Activated T-cell treated with anti-CD3 and anti-CD28 coated beads, Interleukin-2, amount 50 U/mL, for 24 hours (primary cell): ENCODE results near the gene CERS1.

Source experiments
- DNase-seq: peaks from one replicate; pipeline ENCODE4 v3.0.0-alpha.2; 2020
- H3K27ac Mint-ChIP-seq: 2 replicates; pipeline ENCODE4 v1.8.0; 2020; ENCODE audit warnings: mild to moderate bottlenecking, mixed read lengths
- H3K27me3 Mint-ChIP-seq: 2 replicates; pipeline ENCODE4 v1.8.0; 2020; ENCODE audit warnings: mixed read lengths
- H3K36me3 Mint-ChIP-seq: 2 replicates; pipeline ENCODE4 v1.8.0; 2020; ENCODE audit warnings: low read depth, mixed read lengths
- H3K4me1 Mint-ChIP-seq: 2 replicates; pipeline ENCODE4 v1.8.0; 2020; ENCODE audit warnings: low read depth, mixed read lengths
- H3K4me3 Mint-ChIP-seq: 2 replicates; pipeline ENCODE4 v1.8.0; 2020; ENCODE audit warnings: mild to moderate bottlenecking, moderate library complexity, mixed read lengths
- H3K9me3 Mint-ChIP-seq: 2 replicates; pipeline ENCODE4 v1.8.0; 2020; ENCODE audit warnings: mixed read lengths

The CERS1 gene, protein sequence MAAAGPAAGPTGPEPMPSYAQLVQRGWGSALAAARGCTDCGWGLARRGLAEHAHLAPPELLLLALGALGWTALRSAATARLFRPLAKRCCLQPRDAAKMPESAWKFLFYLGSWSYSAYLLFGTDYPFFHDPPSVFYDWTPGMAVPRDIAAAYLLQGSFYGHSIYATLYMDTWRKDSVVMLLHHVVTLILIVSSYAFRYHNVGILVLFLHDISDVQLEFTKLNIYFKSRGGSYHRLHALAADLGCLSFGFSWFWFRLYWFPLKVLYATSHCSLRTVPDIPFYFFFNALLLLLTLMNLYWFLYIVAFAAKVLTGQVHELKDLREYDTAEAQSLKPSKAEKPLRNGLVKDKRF

GRCh38 chr19:18895824-18896341, at the start of gene CERS1:
Gene CERS1, minus strand, starts transcription at chr19:18896158. Its CDS starts 86 bp downstream, at chr19:18896072.
- Mint-ChIP-seq H3K27ac (peak within 1 kb of the TSS; percentile 63), H3K4me1 (peaks cover 6% of the 10 kb centered on the region)
- no peak for DNase-seq

GRCh38 chr19:18945297-18945696, 49.3 kb upstream of the CERS1 start:
- H3K27ac Mint-ChIP-seq, result no peak overlapping the region
- H3K36me3 Mint-ChIP-seq, result no peaks in the 10 kb centered on the region
- peaks cover 19% of the 10 kb centered on the region for H3K27me3 Mint-ChIP-seq
- H3K4me1 Mint-ChIP-seq, result peaks cover 4% of the 10 kb centered on the region
- no peak overlapping the region for H3K4me3 Mint-ChIP-seq
- no peak for DNase-seq
- H3K9me3 Mint-ChIP-seq, result no peaks in the 10 kb centered on the region

More at GRCh38 chr19:18895824-18896341, at the start of gene CERS1:
- H3K36me3 Mint-ChIP-seq, result peaks cover 22% of the 10 kb centered on the region
- no peaks in the 10 kb centered on the region for H3K9me3 Mint-ChIP-seq
- peak within 1 kb of the TSS; percentile 67 for H3K4me3 Mint-ChIP-seq
- H3K27me3 Mint-ChIP-seq, result peaks cover 33% of the 10 kb centered on the region

DNA sequence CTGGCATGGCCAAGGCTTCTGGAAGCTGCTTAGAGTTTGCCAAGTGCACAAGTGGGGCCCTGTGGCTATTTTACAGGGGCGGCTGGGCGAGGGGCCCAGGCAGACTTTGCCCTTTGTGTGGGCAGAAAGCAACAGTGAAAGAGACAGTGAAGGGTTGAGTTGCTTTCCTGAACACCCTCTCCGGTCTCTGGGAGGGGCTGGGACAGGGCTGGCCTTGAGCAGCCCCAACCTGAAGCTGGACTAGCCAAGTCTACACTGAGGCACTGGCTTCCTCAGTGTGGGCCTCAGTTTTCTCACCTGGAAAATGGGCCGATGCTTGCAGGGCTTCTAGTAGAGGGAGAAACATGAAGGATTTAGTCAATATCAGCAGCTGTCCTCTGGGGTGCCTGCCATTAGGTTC, 47.5 kb upstream of the CERS1 start:
- H3K27ac Mint-ChIP-seq, result no peak overlapping the region
- H3K27me3 Mint-ChIP-seq, result peaks cover 33% of the 10 kb centered on the region
- no peaks in the 10 kb centered on the region for H3K36me3 Mint-ChIP-seq
- H3K4me3 Mint-ChIP-seq, result no peak overlapping the region
- peaks cover 7% of the 10 kb centered on the region for H3K4me1 Mint-ChIP-seq
- no peak for DNase-seq
- no peaks in the 10 kb centered on the region for H3K9me3 Mint-ChIP-seq

DNA sequence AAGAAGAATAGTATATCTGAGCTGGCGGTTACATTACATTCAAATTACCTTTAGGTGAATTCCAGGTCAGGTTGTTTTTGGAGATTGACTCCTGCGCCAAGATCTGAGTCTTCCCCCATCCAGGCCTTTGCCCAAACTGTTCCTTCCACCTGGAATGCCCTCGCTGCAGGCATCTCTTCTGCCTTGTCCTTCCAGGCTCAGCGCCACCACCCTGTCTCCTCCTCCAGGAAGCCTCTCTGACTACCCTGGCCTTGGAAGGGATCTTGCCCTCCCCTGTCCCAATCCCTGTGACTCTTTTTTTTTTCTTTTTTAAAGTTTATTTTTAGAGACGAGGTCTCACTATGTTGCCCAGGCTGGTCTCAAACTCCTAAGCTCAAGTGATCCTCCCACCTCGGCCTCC, 46.7 kb upstream of the CERS1 start:
- Mint-ChIP-seq H3K4me3 (no peak overlapping the region), H3K4me1 (peaks cover 7% of the 10 kb centered on the region), H3K36me3 (no peaks in the 10 kb centered on the region), H3K9me3 (no peaks in the 10 kb centered on the region), H3K27ac (no peak overlapping the region), H3K27me3 (peaks cover 33% of the 10 kb centered on the region)
- no peak for DNase-seq

GRCh38 chr19:18941628-18942354, 45.8 kb upstream of the CERS1 start:
- Mint-ChIP-seq H3K9me3 (no peaks in the 10 kb centered on the region), H3K4me1 (peaks cover 7% of the 10 kb centered on the region), H3K27ac (no peak overlapping the region), H3K4me3 (no peak overlapping the region), H3K36me3 (no peaks in the 10 kb centered on the region), H3K27me3 (peaks cover 33% of the 10 kb centered on the region)
- no peak for DNase-seq

DNA sequence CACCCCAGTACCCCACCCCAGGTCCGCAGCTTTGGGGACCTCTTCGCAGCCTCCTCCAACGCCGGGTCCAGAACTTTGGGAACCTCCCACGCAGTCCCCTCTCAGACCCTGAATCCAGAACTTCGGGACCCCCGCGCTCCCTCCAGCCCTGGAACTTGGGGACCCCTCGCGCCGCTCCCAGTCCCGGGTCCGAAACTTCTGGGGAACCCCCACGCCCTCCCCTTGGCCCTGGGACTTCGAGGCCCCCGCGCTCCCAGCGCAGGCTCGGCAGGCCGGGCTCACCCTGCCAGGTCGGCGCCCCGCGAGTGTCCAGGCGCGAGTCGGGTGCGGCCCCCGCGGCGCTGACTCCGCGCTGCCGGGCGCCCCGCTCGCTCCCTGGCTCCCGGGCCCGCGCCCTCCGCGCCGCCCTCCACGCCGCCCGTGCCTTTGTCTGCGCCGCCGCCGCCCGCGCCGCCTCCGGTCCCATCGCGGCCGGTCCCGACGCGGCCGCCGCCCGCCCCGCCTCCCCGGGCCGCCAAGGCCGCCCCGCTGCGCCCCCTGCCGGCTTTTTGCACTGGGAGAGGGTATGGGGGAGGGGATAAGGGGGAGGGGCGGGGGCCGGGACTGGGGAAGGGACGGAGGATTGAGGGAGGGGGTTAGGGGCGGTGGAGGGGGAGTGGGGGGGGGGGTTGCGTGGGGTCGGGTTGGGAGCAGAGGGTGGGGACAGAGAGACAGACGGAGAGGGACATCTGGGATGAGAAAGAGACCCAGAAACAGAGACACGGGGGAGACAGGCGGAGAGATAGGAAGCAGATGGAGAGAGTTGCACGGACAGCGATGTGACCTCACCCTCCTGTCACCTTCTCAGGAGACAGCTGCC, 45.0 kb upstream of the CERS1 start, which contains the start of gene HOMER3:
Gene HOMER3, minus strand, starts transcription at position 449 of the 859 bp plus-strand sequence. CDS start 2,235 bp downstream, outside the sequence.
- no peak within 1 kb of the TSS for H3K27ac Mint-ChIP-seq
- DNase-seq, result peak; percentile 86
- peak within 1 kb of the TSS; percentile 66 for H3K4me3 Mint-ChIP-seq
- peaks cover 7% of the 10 kb centered on the region for H3K4me1 Mint-ChIP-seq
- no peaks in the 10 kb centered on the region for H3K9me3 Mint-ChIP-seq
- H3K36me3 Mint-ChIP-seq, result no peaks in the 10 kb centered on the region
- peaks cover 33% of the 10 kb centered on the region for H3K27me3 Mint-ChIP-seq

GRCh38 chr19:18939922-18940768, 44.2 kb upstream of the CERS1 start:
- peaks cover 7% of the 10 kb centered on the region for H3K4me1 Mint-ChIP-seq
- H3K27me3 Mint-ChIP-seq, result peaks cover 33% of the 10 kb centered on the region
- no peaks in the 10 kb centered on the region for H3K9me3 Mint-ChIP-seq
- no peak overlapping the region for H3K27ac Mint-ChIP-seq
- DNase-seq, result no peak
- peak overlapping the region; percentile 66 for H3K4me3 Mint-ChIP-seq
- H3K36me3 Mint-ChIP-seq, result no peaks in the 10 kb centered on the region

DNA sequence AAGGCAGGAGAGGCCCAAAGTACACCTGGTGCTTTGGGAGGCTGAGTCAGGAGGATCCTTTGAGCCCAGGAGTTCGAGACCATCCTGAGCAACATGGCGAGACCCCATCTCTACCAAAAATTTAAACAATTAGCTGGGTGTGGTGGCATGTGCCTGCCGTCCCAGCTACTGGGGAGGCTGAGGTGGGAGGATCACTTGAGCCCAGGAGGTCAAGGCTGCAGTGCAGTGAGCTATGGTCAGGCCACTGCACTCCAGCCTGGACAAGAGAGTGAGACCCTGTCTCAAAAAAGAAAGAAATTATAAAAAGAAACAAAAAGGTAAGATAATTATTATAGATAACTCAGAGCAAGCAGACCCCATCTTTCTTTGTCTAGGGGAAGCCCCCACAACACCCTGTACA, 43.2 kb upstream of the CERS1 start:
- Mint-ChIP-seq H3K4me3 (no peak overlapping the region), H3K27ac (no peak overlapping the region), H3K27me3 (peaks cover 35% of the 10 kb centered on the region), H3K9me3 (no peaks in the 10 kb centered on the region), H3K4me1 (peaks cover 7% of the 10 kb centered on the region), H3K36me3 (no peaks in the 10 kb centered on the region)
- DNase-seq, result no peak

GRCh38 chr19:18933297-18933696, 37.3 kb upstream of the CERS1 start:
- H3K36me3 Mint-ChIP-seq, result peaks cover 11% of the 10 kb centered on the region
- H3K27me3 Mint-ChIP-seq, result peaks cover 16% of the 10 kb centered on the region
- H3K4me1 Mint-ChIP-seq, result peaks cover 10% of the 10 kb centered on the region
- no peaks in the 10 kb centered on the region for H3K9me3 Mint-ChIP-seq
- no peak overlapping the region for H3K27ac Mint-ChIP-seq
- no peak overlapping the region for H3K4me3 Mint-ChIP-seq
- DNase-seq, result no peak

- Mint-ChIP-seq H3K4me3 (peak overlapping the region; percentile 73), H3K4me1 (peaks cover 10% of the 10 kb centered on the region), H3K27ac (peak overlapping the region; percentile 82), H3K9me3 (no peaks in the 10 kb centered on the region), H3K27me3 (peaks cover 16% of the 10 kb centered on the region), H3K36me3 (peaks cover 21% of the 10 kb centered on the region)
- DNase-seq, result peak; percentile 85
Observed at GRCh38 chr19:18932216-18932841, 36.4 kb upstream of the CERS1 start.

- peaks cover 29% of the 10 kb centered on the region for H3K36me3 Mint-ChIP-seq
Observed at GRCh38 chr19:18931316-18932162, 35.6 kb upstream of the CERS1 start.

GRCh38 chr19:18929311-18929710, 33.4 kb upstream of the CERS1 start:
- peaks cover 10% of the 10 kb centered on the region for H3K4me1 Mint-ChIP-seq
- no peak overlapping the region for H3K4me3 Mint-ChIP-seq
- no peak overlapping the region for H3K27ac Mint-ChIP-seq
- DNase-seq, result no peak
- peaks cover 49% of the 10 kb centered on the region for H3K36me3 Mint-ChIP-seq
- H3K9me3 Mint-ChIP-seq, result no peaks in the 10 kb centered on the region
- peaks cover 15% of the 10 kb centered on the region for H3K27me3 Mint-ChIP-seq

More at GRCh38 chr19:18931316-18932162, 35.6 kb upstream of the CERS1 start:
- H3K4me3 Mint-ChIP-seq, result no peak overlapping the region
- H3K9me3 Mint-ChIP-seq, result no peaks in the 10 kb centered on the region
- H3K4me1 Mint-ChIP-seq, result peaks cover 10% of the 10 kb centered on the region
- DNase-seq, result no peak
- peaks cover 16% of the 10 kb centered on the region for H3K27me3 Mint-ChIP-seq
- H3K27ac Mint-ChIP-seq, result no peak overlapping the region
